Astrocyte (in vitro differentiated cells and primary cell): Measurements from ENCODE around the gene CYRIA.

Source experiments
- CTCF ChIP-seq: IDR thresholded peaks from 2 replicates; pipeline ENCODE4 v1.5.1; 2011; ENCODE audit warnings: low read depth, mild to moderate bottlenecking, inconsistent platforms, low read length, moderate library complexity; ENCODE audit not compliant: insufficient read depth
- EZH2 ChIP-seq: IDR thresholded peaks from 2 replicates; pipeline ENCODE4 v1.6.1; 2012; ENCODE audit warnings: mild to moderate bottlenecking, low read length, inconsistent platforms; ENCODE audit not compliant: insufficient read depth

- TF ChIP-seq CTCF (peak; percentile 64), EZH2 (no peak)
Observed at GRCh38 chr2:16617282-16618266, 48.1 kb downstream of the CYRIA start.
